ENCODE results near the gene EPHA10. TPM values are rescaled to one million over a fixed set of nuclear protein-coding genes. Genes with fewer than 3 reads are reported as not detected.

The EPHA10 gene
- polyA plus RNA-seq, 2 of the 4 experiments (the other 2 are of a cell fraction), result 0.35 to 0.53 TPM

- POLR2A ChIA-PET, result no interaction called here
- no peak for ATAC-seq
- Histone ChIP-seq H3K4me3 (no peak overlapping the region), H3K4me1 (no peaks in the 10 kb centered on the region), H3K4me2 (no peak overlapping the region), H3K9me3 (no peaks in the 10 kb centered on the region), H3K27ac (no peak overlapping the region)
- no peak for DNase-seq (ENCODE audit: low read depth in 1 of 2, low spot score in 1 of 2)
- TF ChIP-seq ESRRA (IDR thresholded peaks at IDR 0.05; ENCODE audit: borderline replicate concordance, low read length) (no peak), ZSCAN20 (CRISPR knock-in tag; IDR thresholded peaks at IDR 0.05) (no peak), MYC (IDR thresholded peaks at IDR 0.05; ENCODE audit: borderline replicate concordance, low read length) (no peak), HES2 (IDR thresholded peaks at IDR 0.05) (no peak), EHF (CRISPR knock-in tag; IDR thresholded peaks at IDR 0.05) (no peak), POLR2A (IDR thresholded peaks at IDR 0.05; ENCODE audit: low read length) (no peak), CBX8 (IDR thresholded peaks at IDR 0.05) (no peak), E2F6 (IDR thresholded peaks at IDR 0.05; ENCODE audit: borderline replicate concordance, low read depth) (no peak), RCOR1 (IDR thresholded peaks at IDR 0.05; ENCODE audit: low read depth, low read length) (no peak), HEYL (CRISPR knock-in tag; IDR thresholded peaks at IDR 0.05) (no peak), RFX5 (IDR thresholded peaks at IDR 0.05) (no peak), MAX (IDR thresholded peaks at IDR 0.05) (no peak)
- FAIRE-seq, result no peak
- CTCF ChIA-PET, result interaction anchor here (1.5 to 3.0 kb wide), 4 partner anchors 8 to 219 kb away, joined by 3 to 9 read pairs (median 6); no protein-coding TSS in a partner anchor
- 74% methylated on average over 8 of the region's 10 CpGs for WGBS (ENCODE audit: missing lambda C conversion rate)
These were observed 91.0 kb downstream of the EPHA10 start for GRCh38 chr1:37673920-37674319.

- no peak for DNase-seq (ENCODE audit: low read depth in 1 of 2, low spot score in 1 of 2)
- no peak for ATAC-seq
- TF ChIP-seq PHF8 (IDR thresholded peaks at IDR 0.05; ENCODE audit: borderline replicate concordance, low read depth) (no peak), SMC3 (IDR thresholded peaks at IDR 0.05) (no peak), NPAS2 (CRISPR knock-in tag; IDR thresholded peaks at IDR 0.05; ENCODE audit: borderline replicate concordance) (no peak), POLR2AphosphoS2 (conservative IDR thresholded peaks at IDR 0.05; ENCODE audit: low read length) (no peak), RNF2 (IDR thresholded peaks at IDR 0.05; ENCODE audit: borderline replicate concordance, low read depth) (no peak), REST (IDR thresholded peaks at IDR 0.05) (no peak), ZSCAN20 (CRISPR knock-in tag; IDR thresholded peaks at IDR 0.05) (no peak), FOSB (CRISPR knock-in tag; IDR thresholded peaks at IDR 0.05) (no peak), ATOH8 (CRISPR knock-in tag; IDR thresholded peaks at IDR 0.05; ENCODE audit: low read depth) (no peak), HES2 (IDR thresholded peaks at IDR 0.05) (no peak), ESRRA (IDR thresholded peaks at IDR 0.05; ENCODE audit: borderline replicate concordance, low read length) (no peak), ZC3H11A (IDR thresholded peaks at IDR 0.05) (no peak), MAZ (IDR thresholded peaks at IDR 0.05; ENCODE audit: borderline replicate concordance, low read depth, low read length) (no peak), ZNF302 (CRISPR knock-in tag; IDR thresholded peaks at IDR 0.05) (no peak), HDAC2 (IDR thresholded peaks at IDR 0.05) (no peak), CBX2 (IDR thresholded peaks at IDR 0.05; ENCODE audit: borderline replicate concordance, low read depth) (no peak), FOSL2 (IDR thresholded peaks at IDR 0.05) (no peak), FOSL2 (CRISPR knock-in tag; IDR thresholded peaks at IDR 0.05) (no peak), ZFP36 (IDR thresholded peaks at IDR 0.05; ENCODE audit: borderline replicate concordance, partially characterized antibody) (no peak), MAX (IDR thresholded peaks at IDR 0.05) (no peak), HEYL (CRISPR knock-in tag; IDR thresholded peaks at IDR 0.05) (no peak)
- Histone ChIP-seq H3K27ac (no peak overlapping the region), H3K4me2 (no peak overlapping the region), H3K4me3 (no peak overlapping the region), H3K4me1 (no peaks in the 10 kb centered on the region), H3K9me3 (no peaks in the 10 kb centered on the region)
- ChIA-PET CTCF (interaction anchor here (1.0 to 3.0 kb wide), 4 partner anchors 10 to 217 kb away, joined by 3 to 9 read pairs (median 6); no protein-coding TSS in a partner anchor), POLR2A (no interaction called here)
- WGBS (ENCODE audit: missing lambda C conversion rate), result 56% methylated on average over 8 of the region's 9 CpGs
- FAIRE-seq, result no peak
These were observed 92.6 kb downstream of the EPHA10 start for GRCh38 chr1:37672136-37672870.
